ENCODE data around the gene AKNA. TPM values are rescaled to one million over a fixed set of nuclear protein-coding genes. Genes with fewer than 3 reads are reported as not detected.

AKNA gene
- total RNA-seq, 2 donors from 2014 or later = 23.8 to 32.4 TPM

GRCh38 chr9:114421147-114421546 is 33.4 kb upstream of the AKNA start:
- no peak for DNase-seq (ENCODE audit: low spot score)
- intact Hi-C loops (cut with DNase I) = no loop called here

GRCh38 chr9:114419796-114420195 is 32.0 kb upstream of the AKNA start:
- DNase-seq (ENCODE audit: low spot score) = no peak

GRCh38 chr9:114418053-114418452 is 30.3 kb upstream of the AKNA start:
- intact Hi-C loops (cut with DNase I) = no loop called here
- DNase-seq (ENCODE audit: low spot score) = no peak

More at GRCh38 chr9:114419796-114420195, 32.0 kb upstream of the AKNA start:
- intact Hi-C loops (cut with DNase I) = no loop called here

- intact Hi-C loops (cut with DNase I) = no loop called here
- no peak for DNase-seq (ENCODE audit: low spot score)
Measured at GRCh38 chr9:114417511-114417910, 29.7 kb upstream of the AKNA start.

- DNase-seq (ENCODE audit: low spot score) = no peak
- intact Hi-C loops (cut with DNase I) = no loop called here
Measured at GRCh38 chr9:114416906-114417305, 29.1 kb upstream of the AKNA start.

GRCh38 chr9:114416290-114416689 is 28.5 kb upstream of the AKNA start:
- no peak for DNase-seq (ENCODE audit: low spot score)
- intact Hi-C loops (cut with DNase I) = no loop called here

GRCh38 chr9:114414346-114414745 is 26.6 kb upstream of the AKNA start:
- intact Hi-C loops (cut with DNase I) = loop anchor here in 1 of 2 donors (5.0 kb wide), 1 partner anchor 233 kb away; no protein-coding TSS in a partner anchor

GRCh38 chr9:114413861-114414301 is 26.1 kb upstream of the AKNA start:
- intact Hi-C loops (cut with DNase I) = loop anchor here in 1 of 2 donors (5.0 kb wide), 1 partner anchor 233 kb away; no protein-coding TSS in a partner anchor
- no peak for DNase-seq (ENCODE audit: low spot score)

More at GRCh38 chr9:114414346-114414745, 26.6 kb upstream of the AKNA start:
- no peak for DNase-seq (ENCODE audit: low spot score)

GRCh38 chr9:114412048-114412683 is 24.4 kb upstream of the AKNA start:
- DNase-seq (ENCODE audit: low spot score) = no peak
- intact Hi-C loops (cut with DNase I) = loop anchor here in 1 of 2 donors (5.0 kb wide), 1 partner anchor 235 kb away; no protein-coding TSS in a partner anchor

GRCh38 chr9:114411452-114411851 is 23.7 kb upstream of the AKNA start:
- intact Hi-C loops (cut with DNase I) = loop anchor here in 1 of 2 donors (5.0 kb wide), 1 partner anchor 236 kb away; no protein-coding TSS in a partner anchor
- DNase-seq (ENCODE audit: low spot score) = no peak

GRCh38 chr9:114410910-114411309 is 23.1 kb upstream of the AKNA start:
- intact Hi-C loops (cut with DNase I) = loop anchor here in 1 of 2 donors (5.0 kb wide), 1 partner anchor 236 kb away; no protein-coding TSS in a partner anchor

GRCh38 chr9:114409842-114410241 is 22.1 kb upstream of the AKNA start:
- intact Hi-C loops (cut with DNase I) = loop anchor here in 1 of 2 donors (5.0 kb wide), 1 partner anchor 237 kb away; no protein-coding TSS in a partner anchor
- DNase-seq (ENCODE audit: low spot score) = no peak

More at GRCh38 chr9:114410910-114411309, 23.1 kb upstream of the AKNA start:
- no peak for DNase-seq (ENCODE audit: low spot score)

GRCh38 chr9:114409103-114409780 is 21.5 kb upstream of the AKNA start:
- DNase-seq (ENCODE audit: low spot score) = no peak
- intact Hi-C loops (cut with DNase I) = no loop called here

- intact Hi-C loops (cut with DNase I) = no loop called here
- DNase-seq (ENCODE audit: low spot score) = no peak
Measured at GRCh38 chr9:114408645-114409044, 20.9 kb upstream of the AKNA start.

- DNase-seq (ENCODE audit: low spot score) = no peak
- intact Hi-C loops (cut with DNase I) = no loop called here
Measured at GRCh38 chr9:114407889-114408288, 20.1 kb upstream of the AKNA start.

GRCh38 chr9:114406441-114406840 is 18.7 kb upstream of the AKNA start:
- intact Hi-C loops (cut with DNase I) = no loop called here

GRCh38 chr9:114405294-114406034 is 17.7 kb upstream of the AKNA start:
- intact Hi-C loops (cut with DNase I) = no loop called here
- peak; percentile 91 for DNase-seq (ENCODE audit: low spot score)

More at GRCh38 chr9:114406441-114406840, 18.7 kb upstream of the AKNA start:
- DNase-seq (ENCODE audit: low spot score) = no peak

GRCh38 chr9:114404531-114404930 is 16.7 kb upstream of the AKNA start:
- intact Hi-C loops (cut with DNase I) = loop anchor here (5.0 kb wide), 2 partner anchors 248 to 253 kb away; partner anchors contain the start of gene TEX53 (in 1 of the 2)

GRCh38 chr9:114403153-114403756 is 15.5 kb upstream of the AKNA start:
- no peak for DNase-seq (ENCODE audit: low spot score)
- intact Hi-C loops (cut with DNase I) = loop anchor here (5.0 kb wide), 2 partner anchors 249 to 254 kb away; partner anchors contain the start of gene TEX53 (in 1 of the 2)

More at GRCh38 chr9:114404531-114404930, 16.7 kb upstream of the AKNA start:
- no peak for DNase-seq (ENCODE audit: low spot score)
